Ascending aorta (tissue), 2 donors: ENCODE results near the gene VGLL3. TPM values are rescaled to one million over a fixed set of nuclear protein-coding genes. Genes with fewer than 3 reads are reported as not detected.

ENCODE experiments used
- DNase-seq, 2 donors: peaks; one replicate each; pipeline ENCODE4 v3.0.0-alpha.2; 2019; ENCODE audit warnings: low spot score in 2 of 2
- H3K27ac ChIP-seq, 2 donors: fragments of 200-600 bp; sonication (generic); one replicate each; pipeline ENCODE4 v1.5.1; 2016 to 2017; ENCODE audit warnings: mild to moderate bottlenecking in 1 of 2
- H3K27me3 ChIP-seq: fragments of 200-600 bp; sonication (generic); one replicate; pipeline ENCODE4 v1.5.1; 2017
- H3K36me3 ChIP-seq, 2 donors: fragments of 200-600 bp; sonication (generic); one replicate each; pipeline ENCODE4 v1.5.1; 2016
- H3K4me1 ChIP-seq, 2 donors: fragments of 200-600 bp; sonication (generic); one replicate each; pipeline ENCODE4 v1.5.1; 2016 to 2017; ENCODE audit warnings: mild to moderate bottlenecking in 1 of 2
- H3K4me3 ChIP-seq, 2 donors: fragments of 200-600 bp; sonication (generic); one replicate each; pipeline ENCODE4 v1.5.1; 2016 to 2017; ENCODE audit warnings: mild to moderate bottlenecking in 1 of 2
- H3K9me3 ChIP-seq, 2 donors: fragments of 200-600 bp; sonication (generic); one replicate each; pipeline ENCODE4 v1.5.1; 2016
- intact Hi-C: fragments of 100-400 bp; cut with DNase I; formaldehyde crosslinking; loops from one replicate; pipeline ENCODE4 v1.15.1; 2023
- total RNA-seq: library from RNA; depleted of rRNA; stranded (reverse); fragments of >200 nt; gene quantifications from one replicate; pipeline ENCODE4 v1.1.0, GENCODE V29; 2016
- TF ChIP-seq, protein P1 (sequence below), 3 experiments: fragments of 200-600 bp in 2 of 3; fragments of 450-650 bp in 1 of 3; sonication (generic) in 2 of 3; IDR thresholded peaks; one replicate each; pipeline ENCODE4 v1.5.1; 2016 to 2019; ENCODE audit warnings: antibody characterized with exemption in 3 of 3, mild to moderate bottlenecking in 1 of 3, moderate library complexity in 1 of 3

Gene VGLL3
- total RNA-seq, 1 donor from 2014 or later, result 138 TPM

DNA sequence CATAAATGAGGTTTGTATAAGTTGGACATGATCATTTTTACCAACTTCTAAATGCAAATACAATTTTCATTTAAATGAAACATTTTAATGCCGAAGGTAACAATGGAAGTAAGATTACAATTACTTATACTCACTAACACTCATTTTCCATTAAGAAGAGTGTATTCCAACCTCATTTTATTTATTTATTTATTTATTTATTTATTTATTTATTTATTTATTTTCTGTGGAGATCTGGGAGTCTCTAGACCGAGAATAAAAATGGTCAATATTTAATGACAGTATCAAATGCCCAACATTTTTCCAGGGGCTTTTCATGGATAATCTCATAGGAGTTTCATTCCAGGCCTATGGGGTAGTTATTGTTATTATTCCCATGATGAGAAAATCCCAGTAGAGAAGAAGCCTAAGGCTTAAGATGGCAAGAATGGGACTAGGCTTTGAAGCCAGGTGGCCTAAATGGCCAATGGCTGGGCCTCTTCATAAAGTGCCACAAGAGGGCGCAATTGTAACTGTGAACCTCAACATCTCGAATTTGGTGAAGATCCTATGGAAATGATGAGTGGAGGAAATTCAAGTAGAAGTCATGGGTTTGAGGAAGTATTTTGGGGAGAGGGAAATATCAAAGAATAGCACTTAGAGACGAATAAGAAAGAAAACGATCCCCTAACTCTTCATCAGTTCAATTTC lies 21.3 kb downstream of the VGLL3 start:
- intact Hi-C loops, result loop anchor here (5.0 kb wide), 1 partner anchor 113 kb away; no protein-coding TSS in a partner anchor
- Histone ChIP-seq H3K36me3 (peaks cover 10 to 36% of the 10 kb centered on the region in 2 donors), H3K4me3 (no peak overlapping the region), H3K27ac (no peak overlapping the region), H3K4me1 (no peaks in the 10 kb centered on the region), H3K9me3 (no peaks in the 10 kb centered on the region), H3K27me3 (no peaks in the 10 kb centered on the region)
- TF ChIP-seq, protein P1, sequence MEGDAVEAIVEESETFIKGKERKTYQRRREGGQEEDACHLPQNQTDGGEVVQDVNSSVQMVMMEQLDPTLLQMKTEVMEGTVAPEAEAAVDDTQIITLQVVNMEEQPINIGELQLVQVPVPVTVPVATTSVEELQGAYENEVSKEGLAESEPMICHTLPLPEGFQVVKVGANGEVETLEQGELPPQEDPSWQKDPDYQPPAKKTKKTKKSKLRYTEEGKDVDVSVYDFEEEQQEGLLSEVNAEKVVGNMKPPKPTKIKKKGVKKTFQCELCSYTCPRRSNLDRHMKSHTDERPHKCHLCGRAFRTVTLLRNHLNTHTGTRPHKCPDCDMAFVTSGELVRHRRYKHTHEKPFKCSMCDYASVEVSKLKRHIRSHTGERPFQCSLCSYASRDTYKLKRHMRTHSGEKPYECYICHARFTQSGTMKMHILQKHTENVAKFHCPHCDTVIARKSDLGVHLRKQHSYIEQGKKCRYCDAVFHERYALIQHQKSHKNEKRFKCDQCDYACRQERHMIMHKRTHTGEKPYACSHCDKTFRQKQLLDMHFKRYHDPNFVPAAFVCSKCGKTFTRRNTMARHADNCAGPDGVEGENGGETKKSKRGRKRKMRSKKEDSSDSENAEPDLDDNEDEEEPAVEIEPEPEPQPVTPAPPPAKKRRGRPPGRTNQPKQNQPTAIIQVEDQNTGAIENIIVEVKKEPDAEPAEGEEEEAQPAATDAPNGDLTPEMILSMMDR (IDR thresholded peaks at IDR 0.05), result peak; percentile 18 to 58 (median 50)
- DNase-seq, result no peak

DNA sequence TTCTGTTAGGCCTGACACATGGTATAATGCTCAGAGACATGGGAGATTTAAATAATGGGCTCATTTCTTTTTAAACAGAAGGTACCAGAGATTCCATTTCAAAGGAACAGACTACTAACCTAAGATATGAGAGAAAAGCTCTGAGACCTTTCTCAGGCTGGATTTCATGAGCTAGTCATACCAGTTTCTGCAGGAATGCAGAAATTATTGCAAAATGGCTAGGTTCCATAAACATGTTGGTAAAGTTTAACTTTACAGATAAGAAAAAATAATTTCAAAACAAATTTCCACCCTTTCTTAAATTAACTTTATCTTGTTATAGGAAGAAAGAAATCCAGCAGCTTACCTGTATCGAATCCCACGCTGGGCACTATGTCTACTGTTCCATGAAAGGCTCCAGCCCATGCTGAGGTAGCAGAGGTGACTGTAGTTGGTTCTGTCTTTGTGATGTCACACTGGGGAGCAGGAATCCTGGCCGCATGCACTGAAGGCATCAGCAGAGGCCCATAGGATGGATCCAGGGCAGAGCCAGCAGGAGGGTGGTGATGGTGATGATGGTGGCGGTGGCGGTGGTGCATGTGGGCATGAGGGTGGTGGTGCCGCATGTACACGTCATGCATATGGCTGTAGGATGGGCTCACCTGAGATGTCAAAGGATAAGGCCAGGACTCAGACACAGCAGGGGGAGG lies 22.6 kb downstream of the VGLL3 start:
- TF ChIP-seq, protein P1 (IDR thresholded peaks at IDR 0.05), result no peak
- DNase-seq, result no peak
- no peak overlapping the region for H3K27ac ChIP-seq
- H3K27me3 ChIP-seq, result no peaks in the 10 kb centered on the region
- H3K4me3 ChIP-seq, result no peak overlapping the region
- intact Hi-C loops, result loop anchor here (5.0 kb wide), 1 partner anchor 114 kb away; no protein-coding TSS in a partner anchor
- no peaks in the 10 kb centered on the region for H3K9me3 ChIP-seq
- peaks cover 14 to 47% of the 10 kb centered on the region in 2 donors for H3K36me3 ChIP-seq
- no peaks in the 10 kb centered on the region for H3K4me1 ChIP-seq

DNA sequence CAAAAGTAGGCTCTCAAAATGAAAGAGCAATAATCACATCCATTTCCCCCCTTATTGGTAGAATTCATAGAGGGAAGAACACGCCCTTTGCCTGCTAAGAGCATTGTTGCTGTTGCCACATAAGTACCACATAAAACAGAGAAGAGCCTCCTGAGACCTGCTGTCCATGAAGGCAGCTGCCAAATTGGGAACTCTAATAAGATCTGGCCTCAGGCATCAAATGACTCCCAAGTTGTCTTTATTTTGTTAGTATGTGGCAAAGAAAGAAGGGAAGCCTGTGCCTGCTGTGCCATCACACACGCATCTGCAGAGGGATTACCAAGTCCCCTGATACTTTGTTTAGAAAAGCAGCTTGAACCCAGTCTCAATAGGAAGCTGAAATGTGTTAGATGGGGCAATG lies 23.9 kb downstream of the VGLL3 start:
- intact Hi-C loops, result loop anchor here (5.0 kb wide), 1 partner anchor 115 kb away; no protein-coding TSS in a partner anchor
- DNase-seq, result no peak
- H3K4me3 ChIP-seq, result no peak overlapping the region
- no peaks in the 10 kb centered on the region for H3K9me3 ChIP-seq
- no peak overlapping the region for H3K27ac ChIP-seq
- H3K4me1 ChIP-seq, result no peaks in the 10 kb centered on the region
- TF ChIP-seq, protein P1 (IDR thresholded peaks at IDR 0.05), result no peak
- peaks cover 14 to 48% of the 10 kb centered on the region in 2 donors for H3K36me3 ChIP-seq
- H3K27me3 ChIP-seq, result no peaks in the 10 kb centered on the region

DNA sequence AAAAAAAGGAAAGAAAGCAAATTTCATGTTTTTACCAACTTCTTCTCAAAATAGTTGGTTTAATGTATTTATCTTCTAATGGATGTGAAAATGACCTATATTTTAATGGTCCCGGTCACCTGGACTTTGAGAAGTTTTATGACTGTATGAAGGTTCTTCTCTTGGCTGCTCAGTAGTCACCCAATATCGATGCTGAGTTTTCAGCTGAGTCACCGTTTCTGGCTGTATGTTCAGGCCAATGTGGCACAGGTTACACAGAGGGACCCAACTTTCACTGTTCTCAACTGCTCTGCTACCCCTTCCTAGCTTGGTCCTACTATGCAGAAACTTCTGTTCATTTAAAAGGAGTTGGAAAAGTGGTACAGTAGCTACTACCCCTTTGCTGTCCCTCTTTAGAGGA lies 25.8 kb downstream of the VGLL3 start:
- Histone ChIP-seq H3K4me1 (peaks cover 0 to 3% of the 10 kb centered on the region in 2 donors), H3K27me3 (no peaks in the 10 kb centered on the region), H3K4me3 (no peak overlapping the region), H3K36me3 (peaks cover 14 to 51% of the 10 kb centered on the region in 2 donors), H3K27ac (no peak overlapping the region), H3K9me3 (no peaks in the 10 kb centered on the region)
- TF ChIP-seq, protein P1 (IDR thresholded peaks at IDR 0.05), result no peak
- intact Hi-C loops, result loop anchor here (5.0 kb wide), 1 partner anchor 117 kb away; no protein-coding TSS in a partner anchor
- no peak for DNase-seq

DNA sequence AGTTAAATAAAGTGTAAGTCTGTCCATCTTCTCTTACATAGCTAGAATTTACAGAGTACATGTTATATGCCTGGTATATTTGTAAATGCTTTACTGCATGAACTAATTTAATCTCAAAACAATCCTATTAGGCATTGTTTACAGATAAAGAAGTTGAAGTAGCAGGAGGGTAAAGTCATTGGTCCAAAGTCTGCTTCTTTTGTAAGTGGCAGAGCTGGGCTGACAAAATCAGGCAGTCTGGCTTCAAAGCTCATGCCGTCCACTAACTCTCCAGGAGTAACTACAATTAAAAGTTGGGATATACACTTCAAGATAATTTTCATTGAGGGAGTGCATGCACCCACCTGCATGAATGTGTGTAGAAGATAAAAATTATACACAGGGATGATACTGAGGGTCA lies 27.3 kb downstream of the VGLL3 start:
- no peak overlapping the region for H3K4me3 ChIP-seq
- intact Hi-C loops, result no loop called here
- H3K36me3 ChIP-seq, result peaks cover 11 to 44% of the 10 kb centered on the region in 2 donors
- H3K4me1 ChIP-seq, result peaks cover 0 to 3% of the 10 kb centered on the region in 2 donors
- no peak overlapping the region for H3K27ac ChIP-seq
- TF ChIP-seq, protein P1 (IDR thresholded peaks at IDR 0.05), result no peak
- H3K9me3 ChIP-seq, result no peaks in the 10 kb centered on the region
- no peaks in the 10 kb centered on the region for H3K27me3 ChIP-seq
- DNase-seq, result no peak
